Endothelial cell of umbilical vein (primary cell): ENCODE data around the gene CFAP100.

Source experiments
- FOS ChIP-seq: IDR thresholded peaks from 2 replicates; pipeline ENCODE4 v1.6.1; 2011; ENCODE audit warnings: mild to moderate bottlenecking, low read length, moderate library complexity, borderline replicate concordance; ENCODE audit not compliant: insufficient read depth
- JUN ChIP-seq: IDR thresholded peaks from 2 replicates; pipeline ENCODE4 v1.6.1; 2011; ENCODE audit warnings: borderline replicate concordance, low read depth; ENCODE audit not compliant: insufficient read length, insufficient read depth
- POLR2A ChIP-seq: IDR thresholded peaks from 2 replicates; pipeline ENCODE4 v1.6.1; 2012; ENCODE audit warnings: low read depth, mild to moderate bottlenecking, control low read depth, low read length
- TF ChIP-seq, protein P1 (sequence below), 2 donors: IDR thresholded peaks; 1 replicate in 1 of 2; 2 replicates in 1 of 2; pipeline ENCODE4 v1.5.1; 2011; ENCODE audit warnings: low read length in 2 of 2, mild to moderate bottlenecking in 2 of 2, moderate library complexity in 2 of 2, control low read depth in 1 of 2, inconsistent platforms in 1 of 2, low read depth in 1 of 2; ENCODE audit not compliant: insufficient read depth in 1 of 2; ENCODE audit errors: extremely low read depth in 1 of 2

DNA sequence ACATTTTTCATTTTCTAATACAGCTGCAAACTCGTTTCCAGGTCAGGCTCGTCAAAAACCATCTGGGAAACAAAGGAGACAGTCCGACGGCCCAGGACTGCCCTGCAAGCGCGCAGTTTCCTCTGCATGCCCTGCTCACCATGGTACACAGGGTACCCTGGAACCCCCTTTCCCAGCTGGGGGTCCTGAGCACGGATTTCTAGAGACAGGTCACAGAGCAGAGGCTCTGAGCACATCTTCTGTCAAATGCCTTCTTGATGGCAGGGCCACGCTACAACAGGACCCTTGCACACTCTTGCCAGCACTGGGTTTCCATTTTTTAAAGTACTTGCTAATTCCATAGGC is 72.9 kb downstream of the CFAP100 start:
- TF ChIP-seq, protein P1, sequence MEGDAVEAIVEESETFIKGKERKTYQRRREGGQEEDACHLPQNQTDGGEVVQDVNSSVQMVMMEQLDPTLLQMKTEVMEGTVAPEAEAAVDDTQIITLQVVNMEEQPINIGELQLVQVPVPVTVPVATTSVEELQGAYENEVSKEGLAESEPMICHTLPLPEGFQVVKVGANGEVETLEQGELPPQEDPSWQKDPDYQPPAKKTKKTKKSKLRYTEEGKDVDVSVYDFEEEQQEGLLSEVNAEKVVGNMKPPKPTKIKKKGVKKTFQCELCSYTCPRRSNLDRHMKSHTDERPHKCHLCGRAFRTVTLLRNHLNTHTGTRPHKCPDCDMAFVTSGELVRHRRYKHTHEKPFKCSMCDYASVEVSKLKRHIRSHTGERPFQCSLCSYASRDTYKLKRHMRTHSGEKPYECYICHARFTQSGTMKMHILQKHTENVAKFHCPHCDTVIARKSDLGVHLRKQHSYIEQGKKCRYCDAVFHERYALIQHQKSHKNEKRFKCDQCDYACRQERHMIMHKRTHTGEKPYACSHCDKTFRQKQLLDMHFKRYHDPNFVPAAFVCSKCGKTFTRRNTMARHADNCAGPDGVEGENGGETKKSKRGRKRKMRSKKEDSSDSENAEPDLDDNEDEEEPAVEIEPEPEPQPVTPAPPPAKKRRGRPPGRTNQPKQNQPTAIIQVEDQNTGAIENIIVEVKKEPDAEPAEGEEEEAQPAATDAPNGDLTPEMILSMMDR (IDR thresholded peaks at IDR 0.05; ENCODE audit: extremely low read depth in 1 of 2, insufficient read depth in 1 of 2, low read depth in 1 of 2, low read length in 2 of 2), result no peak
- TF ChIP-seq POLR2A (no peak), FOS (no peak), JUN (no peak)
